ENCODE data around the gene MAP4.
"Not testable (repeated sequence)": the region's sequence is repeated elsewhere in the genome, so short reads cannot be mapped to it uniquely, and the experiment has no call there.

Gene MAP4

DNA sequence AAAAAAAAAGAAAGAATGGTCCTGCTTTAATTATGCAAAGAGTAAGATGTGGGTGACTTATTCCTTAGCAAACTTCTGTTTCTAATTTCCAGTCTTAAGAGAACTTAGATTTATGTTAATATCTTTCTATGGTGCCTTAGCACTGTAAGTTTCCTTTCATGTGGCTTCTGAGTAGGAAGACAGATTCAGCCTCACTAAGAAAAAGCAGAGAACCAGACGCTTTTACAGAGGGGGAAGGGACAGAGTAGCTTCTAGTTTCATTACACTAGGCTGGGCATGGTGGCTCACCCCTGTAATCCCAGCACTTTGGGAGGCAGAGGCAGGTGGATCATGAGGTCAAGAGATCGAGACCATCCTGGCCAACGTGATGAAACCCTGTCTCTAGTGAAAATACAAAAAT is 118.3 kb downstream of the MAP4 start:
- DNase-seq (ENCODE audit: low spot score), result no peak

DNA sequence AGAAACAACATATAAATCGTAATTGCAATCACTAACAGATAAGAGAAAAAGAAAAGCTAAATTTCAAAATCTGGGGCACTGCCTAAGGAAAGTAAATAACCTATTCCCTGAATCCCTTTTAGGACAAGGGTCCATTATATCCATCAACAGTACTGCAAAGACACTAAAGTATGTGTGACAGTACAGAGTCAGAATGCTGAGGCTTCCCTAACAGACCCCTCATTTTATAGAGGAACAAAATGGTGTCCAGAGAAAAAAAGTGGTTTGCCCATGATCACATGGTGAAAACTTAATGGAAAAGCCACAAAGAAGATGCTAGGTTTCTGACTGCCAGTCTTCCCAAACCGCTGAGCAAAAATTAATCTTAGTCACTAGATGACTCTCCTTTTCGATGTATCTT is 119.5 kb downstream of the MAP4 start:
- DNase-seq (ENCODE audit: low spot score), result no peak

DNA sequence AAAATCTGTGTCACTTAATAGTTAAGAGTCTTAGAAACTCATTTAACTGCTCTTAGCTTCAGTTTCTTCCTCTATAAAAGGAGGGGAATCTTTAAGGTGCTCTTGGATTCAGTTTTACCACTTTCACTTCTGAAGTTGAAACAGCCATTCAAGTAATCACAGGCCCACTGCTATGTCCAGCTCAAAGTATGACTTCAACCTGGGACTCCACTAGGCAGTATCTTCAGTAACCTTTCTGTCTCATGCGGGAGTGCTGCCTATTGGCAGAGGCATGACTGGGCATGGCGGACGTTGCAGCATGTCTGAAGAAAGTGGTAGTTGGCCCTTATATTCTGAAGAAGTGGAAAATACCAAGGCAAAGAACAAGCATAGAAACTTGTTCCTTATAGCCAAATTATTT is 121.0 kb downstream of the MAP4 start:
- DNase-seq (ENCODE audit: low spot score), result no peak

DNA sequence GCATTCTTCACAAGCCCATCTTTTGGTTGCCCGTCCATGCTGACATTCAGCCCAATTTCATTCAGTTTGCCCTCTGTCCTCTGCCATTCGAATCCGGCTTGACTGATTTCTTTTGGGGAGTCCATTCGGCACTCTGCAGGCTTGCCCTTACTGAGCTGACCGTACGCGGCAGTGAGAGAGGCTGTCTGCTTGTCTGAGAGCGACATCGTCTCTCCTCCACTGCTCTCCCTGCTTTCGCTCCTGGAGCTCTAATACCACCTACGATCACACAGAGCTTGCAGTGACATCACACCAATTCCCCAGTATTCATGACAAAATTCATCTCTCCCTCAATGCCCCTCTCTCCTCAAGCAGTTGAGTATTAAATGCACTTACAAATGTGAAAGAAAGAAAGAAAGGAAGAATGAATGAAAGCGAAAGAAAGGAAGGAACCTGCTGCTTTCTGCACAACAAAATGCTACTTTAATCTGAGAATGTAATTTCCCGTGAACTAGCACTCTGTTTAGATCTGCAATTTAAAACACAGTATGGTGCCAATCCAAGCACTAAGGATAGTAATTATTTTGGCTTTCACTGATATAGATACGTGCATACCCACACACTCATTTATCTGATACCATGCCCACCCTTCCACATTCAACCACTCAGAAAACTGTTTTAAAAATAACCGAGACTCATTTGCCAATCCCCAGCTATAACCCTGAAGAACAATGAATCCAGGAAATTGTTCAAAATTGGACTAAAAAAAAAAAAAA is 123.8 kb downstream of the MAP4 start:
- no peak for DNase-seq (ENCODE audit: low spot score)

DNA sequence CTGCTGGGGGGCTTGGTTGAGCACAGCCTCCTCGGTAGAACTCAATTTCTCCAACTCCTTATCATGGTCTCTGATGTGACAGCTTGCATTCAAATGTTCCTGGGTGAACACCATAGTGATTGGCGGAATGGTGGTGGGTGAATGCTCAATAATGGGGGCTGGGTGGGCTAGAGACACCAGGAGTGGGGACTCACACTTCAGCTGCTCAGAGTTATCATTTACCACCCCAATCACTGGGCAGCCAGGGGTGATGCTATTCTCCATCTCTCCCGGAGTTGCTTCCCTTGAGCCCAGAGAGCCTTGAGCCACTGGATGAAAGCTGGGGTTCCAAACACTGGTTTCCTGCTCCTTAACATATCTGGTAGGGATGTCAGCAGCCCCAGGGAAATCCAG is 124.6 kb downstream of the MAP4 start:
- DNase-seq (ENCODE audit: low spot score), result no peak

DNA sequence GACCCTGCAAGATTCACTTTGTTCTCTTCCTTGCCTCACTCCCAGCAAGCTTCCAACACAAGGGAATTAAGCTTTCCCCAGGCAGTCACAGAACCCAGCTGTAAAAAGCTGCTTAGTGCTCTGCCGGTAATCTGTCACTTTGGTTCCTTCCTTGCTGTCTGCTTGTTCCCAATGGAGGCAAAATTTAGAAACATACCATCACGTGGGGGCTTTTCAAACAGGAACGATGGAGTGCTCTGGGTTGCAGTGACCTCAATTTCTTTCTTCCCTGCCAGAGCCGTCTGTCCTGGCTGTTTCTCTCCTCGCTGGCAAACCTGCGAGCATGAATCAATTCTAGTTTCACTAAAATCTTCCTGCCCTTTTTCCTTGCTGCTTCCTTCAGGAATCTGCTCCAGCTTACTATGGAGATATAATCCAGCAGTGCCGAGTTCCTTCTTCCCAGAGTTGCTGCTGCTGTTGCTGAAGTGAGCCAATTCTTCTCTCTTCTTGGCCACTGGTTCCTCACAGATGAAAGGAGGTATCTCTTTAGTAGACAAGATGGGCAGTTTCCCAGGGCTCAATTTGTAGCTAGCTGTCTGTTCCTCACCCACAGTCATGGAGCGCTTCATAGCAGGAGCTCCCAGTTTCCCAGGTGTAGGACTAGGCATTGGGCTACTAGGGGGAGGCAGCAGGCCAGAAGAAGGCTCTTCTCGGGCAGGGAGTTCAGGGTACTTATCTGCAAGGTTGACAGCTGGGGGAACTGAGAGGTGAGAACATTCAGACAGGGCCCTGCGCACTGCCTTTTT is 125.2 kb downstream of the MAP4 start:
- DNase-seq (ENCODE audit: low spot score), result no peak

DNA sequence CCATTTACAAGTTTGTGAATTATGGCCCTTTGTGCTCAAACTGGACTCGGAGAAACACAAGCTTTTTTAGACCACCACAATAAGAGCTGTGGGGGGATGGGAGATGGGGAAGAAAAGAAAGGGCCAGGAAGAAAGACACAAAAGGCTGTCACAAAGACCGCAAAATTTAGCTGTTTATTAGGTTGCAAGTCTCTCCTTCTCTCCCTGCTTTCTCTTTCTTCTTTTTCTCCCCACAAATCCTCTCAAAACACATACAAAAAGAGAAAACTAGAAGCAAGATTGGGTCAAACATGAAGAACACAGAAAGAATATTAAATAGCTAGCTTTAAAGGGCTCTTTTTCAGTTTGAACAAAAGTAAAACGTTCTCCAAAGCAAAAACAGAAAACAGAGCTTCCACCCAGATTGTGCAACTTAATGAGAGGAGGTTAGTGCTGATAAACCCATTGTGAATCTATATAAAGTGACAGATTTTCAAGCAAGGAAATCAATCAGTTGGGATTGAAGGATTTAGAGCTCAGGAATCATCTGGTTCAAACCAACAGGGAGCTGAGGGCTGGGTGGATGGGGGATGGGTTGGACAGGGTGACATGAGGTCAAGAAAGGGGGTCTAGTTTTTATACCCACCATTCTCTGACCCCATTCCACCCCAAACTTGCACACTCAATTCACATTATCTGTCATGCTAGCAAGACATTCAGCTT is 125.9 kb downstream of the MAP4 start:
- no peak for DNase-seq (ENCODE audit: low spot score)

DNA sequence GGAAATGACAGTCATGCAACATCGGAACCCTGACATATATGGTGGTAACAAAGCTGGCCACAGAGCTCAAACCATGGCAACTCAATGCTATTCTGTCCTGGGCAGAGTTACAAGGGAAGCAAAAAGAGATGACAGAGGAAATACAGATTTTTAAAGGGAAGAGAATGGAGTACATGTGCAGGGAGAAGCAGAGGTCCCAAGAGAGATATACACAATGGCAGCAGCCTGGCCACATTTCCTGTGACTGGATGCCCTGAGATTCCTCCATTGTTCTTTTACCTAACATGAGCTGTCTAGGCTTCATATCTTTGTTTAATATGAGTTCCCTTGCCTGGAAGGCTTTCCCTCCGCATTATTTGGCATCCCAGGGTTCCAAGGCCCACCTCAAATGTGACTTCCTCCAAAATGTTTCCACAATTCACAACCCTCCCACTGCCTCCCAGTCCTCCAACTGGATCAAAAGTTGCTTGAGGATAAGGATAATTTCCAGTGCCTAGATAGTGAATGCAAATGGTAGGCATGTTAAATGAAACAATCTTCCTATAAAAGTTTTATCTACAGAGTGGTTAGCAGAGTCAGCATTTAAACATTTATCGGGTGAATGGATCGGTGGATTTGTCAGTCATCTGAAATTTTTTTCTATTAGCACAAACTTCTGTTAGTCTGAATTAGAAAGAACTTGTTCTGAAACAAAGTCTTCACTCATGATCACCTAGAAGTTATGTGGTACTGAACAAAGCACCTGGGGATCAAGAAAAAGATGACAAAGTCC is 127.0 kb downstream of the MAP4 start:
- DNase-seq (ENCODE audit: low spot score), result no peak

DNA sequence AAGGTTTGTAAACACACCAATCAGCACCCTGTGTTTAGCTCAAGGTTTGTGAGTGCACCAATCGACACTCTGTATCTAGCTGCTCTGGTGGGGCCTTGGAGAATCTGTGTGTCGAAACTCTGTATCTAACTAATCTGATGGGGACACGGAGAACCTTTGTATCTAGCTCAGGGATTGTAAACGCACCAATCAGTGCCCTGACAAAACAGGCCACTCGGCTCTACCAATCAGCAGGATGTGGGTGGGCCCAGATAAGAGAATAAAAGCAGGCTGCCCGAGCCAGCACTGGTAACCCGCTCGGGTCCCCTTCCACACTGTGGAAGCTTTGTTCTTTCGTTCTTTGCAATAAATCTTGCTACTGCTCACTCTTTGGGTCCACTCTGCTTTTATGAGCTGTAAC is 128.2 kb downstream of the MAP4 start:
- DNase-seq (ENCODE audit: low spot score), result not testable (repeated sequence)

DNA sequence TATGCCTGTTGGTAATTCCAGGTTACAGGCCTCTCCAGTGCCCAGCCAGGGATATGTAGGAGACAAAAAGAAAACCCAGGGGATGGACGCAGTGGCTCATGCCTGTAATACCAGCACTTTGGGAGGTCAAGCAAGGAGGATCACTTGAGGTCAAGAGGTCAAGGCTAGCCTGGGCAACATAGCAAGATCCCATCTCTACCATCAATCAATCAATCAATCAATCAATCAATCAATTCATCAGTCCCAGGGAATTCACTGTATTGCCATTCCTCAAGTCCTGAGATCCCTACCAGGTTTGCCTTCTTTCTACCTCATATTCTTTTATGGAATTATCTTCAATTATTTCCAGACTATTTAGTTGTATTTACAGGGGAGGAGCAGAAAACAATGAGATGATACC is 131.0 kb downstream of the MAP4 start:
- no peak for DNase-seq (ENCODE audit: low spot score)

DNA sequence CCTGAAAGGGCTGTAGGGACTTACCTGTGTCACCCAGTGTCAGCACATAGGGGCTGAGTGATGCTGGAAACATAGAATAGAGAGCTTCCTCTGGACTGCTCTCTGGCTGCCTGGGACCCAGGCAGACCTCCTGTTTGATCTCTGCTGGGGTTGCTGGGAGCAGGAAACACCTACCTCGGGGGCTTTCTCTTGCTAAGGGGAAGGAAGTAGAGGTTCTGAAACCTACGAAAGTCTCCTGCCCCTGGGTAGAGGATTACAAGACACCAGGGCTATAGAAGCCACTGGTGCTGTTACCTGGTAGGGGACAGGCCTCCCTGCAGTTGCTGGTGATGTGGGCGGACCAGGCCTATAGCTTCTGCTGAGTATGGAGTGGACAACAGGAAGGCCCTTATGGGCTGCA is 131.6 kb downstream of the MAP4 start:
- no peak for DNase-seq (ENCODE audit: low spot score)

DNA sequence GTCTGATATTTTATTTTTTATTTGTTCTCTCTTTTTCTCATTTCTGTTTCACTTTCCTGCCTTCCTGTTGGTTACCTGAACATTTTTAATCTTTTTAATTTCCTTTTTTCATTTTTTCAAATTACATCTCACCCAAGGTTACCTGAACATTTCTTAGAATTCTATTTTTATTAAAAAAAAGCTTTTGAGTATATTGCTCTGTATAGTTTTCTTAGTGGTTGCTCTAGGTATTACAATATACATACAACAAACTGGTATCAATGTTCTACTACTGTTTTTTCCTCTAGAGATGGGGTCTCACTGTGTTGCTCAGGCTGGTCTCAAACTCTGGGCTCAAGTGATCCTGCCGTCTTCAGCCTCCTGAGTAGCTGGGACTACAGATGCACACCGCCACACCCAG is 133.9 kb downstream of the MAP4 start:
- no peak for DNase-seq (ENCODE audit: low spot score)

DNA sequence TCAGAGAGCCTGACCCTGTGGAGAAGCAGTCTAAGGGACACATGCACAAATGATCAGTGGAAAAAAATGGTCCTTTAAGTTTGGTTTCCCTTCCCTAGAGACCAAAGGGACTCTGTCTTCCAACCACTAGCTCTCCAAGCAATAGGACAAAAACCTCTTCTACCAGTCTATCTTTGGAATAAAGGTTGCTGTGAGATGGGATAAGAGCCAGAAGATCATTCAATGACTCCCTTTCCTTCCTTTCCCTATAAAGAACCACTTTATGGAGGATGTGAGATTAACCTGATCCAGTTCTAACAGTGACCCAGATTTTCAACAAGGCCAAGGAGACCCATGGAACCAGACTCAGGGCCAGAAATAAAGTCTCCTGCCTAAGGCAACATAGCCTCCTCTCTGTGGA is 138.5 kb downstream of the MAP4 start:
- DNase-seq (ENCODE audit: low spot score), result no peak

DNA sequence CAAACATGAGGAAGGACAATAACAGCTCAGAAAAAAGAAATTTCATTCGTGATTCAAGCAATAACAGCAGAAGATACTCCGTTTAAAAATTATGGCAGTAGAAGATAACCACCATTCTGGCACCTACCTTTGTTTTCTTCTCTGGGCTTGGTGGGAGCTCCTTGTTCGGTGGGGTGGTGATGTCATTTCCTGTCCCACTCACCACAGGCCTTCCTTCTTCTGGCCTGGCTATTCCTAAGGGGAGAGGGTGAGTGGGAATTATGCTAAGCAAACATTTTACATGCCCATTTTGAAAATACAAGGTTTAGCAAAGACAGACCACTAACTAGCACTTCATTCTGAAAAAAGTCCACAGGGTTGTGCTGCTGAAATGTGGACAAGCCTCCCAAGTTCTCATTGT is 138.9 kb downstream of the MAP4 start:
- no peak for DNase-seq (ENCODE audit: low spot score)

DNA sequence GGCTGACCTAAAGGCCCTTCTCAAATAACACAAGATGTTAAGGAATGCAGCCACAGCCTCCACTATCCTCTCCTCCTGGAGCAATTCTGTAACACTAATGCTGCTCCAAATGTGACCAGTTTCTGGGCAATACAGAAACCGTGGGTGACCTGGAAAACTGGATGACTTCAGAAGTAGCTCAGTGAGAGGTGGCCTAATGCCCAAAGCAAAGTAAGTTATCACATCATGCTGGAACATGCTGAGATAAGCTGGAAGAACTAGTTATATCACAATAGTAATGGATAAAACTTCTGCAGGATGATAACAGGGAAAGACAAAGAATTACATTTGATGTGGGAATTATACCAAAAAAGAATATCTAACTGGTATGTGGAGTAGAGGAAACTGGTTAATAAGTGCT is 141.3 kb downstream of the MAP4 start:
- DNase-seq (ENCODE audit: low spot score), result no peak

DNA sequence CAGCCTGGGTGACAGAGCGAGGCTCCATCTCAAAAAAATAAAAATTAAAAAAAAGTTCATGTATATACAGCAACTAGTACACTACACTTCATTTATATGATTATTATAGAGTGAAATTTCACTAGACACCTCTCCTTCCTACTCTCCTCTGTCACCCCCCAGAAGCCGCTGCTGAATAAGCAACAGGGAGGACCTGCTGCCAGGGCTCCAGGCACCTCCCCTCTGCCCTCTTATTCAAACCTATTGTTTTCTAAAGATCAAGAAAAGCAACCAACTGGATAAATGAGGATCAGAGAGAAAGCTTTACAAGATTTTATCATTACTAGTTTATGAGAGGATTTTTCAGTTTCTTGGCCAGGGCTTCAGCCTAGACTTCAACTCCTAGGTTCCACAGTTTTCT is 141.8 kb downstream of the MAP4 start:
- DNase-seq (ENCODE audit: low spot score), result no peak

DNA sequence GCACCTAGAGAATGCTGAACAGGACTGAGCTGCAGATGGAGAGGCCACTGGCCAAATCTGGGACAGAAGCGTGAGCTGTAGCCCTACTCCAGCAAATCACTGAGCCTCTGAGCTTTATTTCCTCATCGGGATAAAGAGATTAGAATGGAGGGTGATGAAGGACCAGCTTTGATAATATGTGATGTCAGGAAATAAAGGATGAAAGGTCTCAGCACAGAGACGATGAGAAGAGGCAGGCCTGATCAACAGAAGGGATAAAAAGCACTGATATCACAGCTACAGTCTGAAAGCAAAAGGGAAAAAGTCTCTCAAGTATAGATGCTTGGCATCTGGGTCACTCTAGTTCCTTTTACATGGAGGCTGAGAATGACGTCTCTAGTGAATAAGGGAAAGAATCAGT is 143.3 kb downstream of the MAP4 start:
- no peak for DNase-seq (ENCODE audit: low spot score)

DNA sequence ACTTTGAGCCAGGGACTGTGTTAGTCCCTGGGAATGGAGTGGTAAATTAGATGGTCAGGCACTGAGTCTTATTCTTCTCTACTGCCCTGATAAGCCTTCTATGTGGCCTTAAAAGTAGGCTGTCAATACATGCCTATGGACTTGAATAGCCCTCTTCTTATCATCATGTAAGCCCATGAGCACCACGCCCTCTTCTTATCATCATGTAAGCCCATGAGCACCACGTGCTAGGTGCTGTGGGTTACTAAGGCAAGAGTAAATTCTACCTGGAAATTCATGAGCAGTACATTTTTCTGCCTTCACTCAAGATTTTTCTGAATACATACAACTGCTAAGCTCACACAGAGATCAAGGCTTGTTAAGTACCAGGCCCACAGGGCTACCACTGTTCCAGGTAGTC is 144.8 kb downstream of the MAP4 start:
- DNase-seq (ENCODE audit: low spot score), result no peak

DNA sequence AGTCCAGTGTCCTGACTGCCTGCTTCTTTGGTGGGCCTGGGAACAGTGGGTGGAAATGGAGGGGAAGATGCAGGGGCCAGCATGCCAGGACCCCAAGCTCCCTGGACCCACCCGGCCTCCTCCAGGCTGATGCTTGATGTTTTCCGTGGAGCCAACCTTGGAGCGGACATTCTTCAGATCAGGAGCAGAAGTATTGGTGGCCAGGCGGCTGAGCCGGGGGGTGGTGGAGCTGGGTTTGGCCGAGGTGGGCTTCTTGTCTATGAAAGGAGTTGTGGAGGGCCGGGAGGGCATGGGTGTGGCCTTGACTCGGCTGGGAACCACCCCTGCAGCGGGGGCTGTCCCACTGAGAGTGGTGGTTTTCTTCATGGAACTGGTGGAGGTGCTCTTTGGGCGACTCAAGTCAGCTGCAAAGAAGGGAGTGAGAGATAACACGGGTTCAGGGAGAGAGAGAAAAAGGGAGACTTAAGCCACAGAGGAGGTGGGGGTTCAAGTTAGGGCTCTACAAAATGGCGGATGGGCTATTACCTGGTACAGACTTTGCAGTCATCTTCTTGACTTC is 145.4 kb downstream of the MAP4 start:
- DNase-seq (ENCODE audit: low spot score), result no peak

DNA sequence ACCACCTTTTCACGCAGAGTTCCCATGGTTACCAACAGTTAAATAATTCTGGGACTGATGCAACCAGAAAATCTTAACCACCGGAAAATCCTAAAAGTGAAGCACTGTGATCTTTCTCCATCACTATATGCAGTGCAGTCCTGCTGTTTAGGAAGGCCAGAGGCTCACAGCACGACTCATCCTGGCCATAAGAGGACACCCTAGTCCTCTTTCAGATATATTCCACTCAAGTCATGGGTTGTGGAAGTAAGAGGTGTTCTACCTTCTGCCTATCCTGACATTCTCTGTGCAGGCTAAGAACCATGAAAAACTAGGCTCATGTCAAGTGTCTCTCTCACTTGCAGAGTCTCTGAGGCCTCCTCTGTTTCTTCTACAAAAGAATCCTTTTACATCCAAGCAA is 146.1 kb downstream of the MAP4 start:
- DNase-seq (ENCODE audit: low spot score), result no peak

DNA sequence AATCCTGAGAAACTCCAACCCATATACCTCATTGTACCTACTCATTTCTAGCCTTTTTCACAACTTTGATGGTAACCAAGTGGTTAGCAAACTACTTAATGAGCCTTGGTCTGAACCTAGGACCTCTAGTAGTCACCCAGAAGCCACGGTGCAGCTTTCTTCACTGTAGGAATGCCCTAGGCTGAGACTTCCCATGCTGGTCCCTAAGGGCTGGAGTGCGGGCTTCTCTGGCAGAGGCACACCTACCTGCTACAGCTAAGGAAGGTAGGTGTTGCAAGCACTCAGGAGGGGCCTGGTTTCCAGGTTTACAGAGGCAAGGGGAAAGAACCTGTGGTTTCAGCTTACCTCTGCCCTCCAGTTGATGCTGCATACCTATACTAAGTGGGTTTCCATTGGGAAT is 147.9 kb downstream of the MAP4 start:
- no peak for DNase-seq (ENCODE audit: low spot score)

DNA sequence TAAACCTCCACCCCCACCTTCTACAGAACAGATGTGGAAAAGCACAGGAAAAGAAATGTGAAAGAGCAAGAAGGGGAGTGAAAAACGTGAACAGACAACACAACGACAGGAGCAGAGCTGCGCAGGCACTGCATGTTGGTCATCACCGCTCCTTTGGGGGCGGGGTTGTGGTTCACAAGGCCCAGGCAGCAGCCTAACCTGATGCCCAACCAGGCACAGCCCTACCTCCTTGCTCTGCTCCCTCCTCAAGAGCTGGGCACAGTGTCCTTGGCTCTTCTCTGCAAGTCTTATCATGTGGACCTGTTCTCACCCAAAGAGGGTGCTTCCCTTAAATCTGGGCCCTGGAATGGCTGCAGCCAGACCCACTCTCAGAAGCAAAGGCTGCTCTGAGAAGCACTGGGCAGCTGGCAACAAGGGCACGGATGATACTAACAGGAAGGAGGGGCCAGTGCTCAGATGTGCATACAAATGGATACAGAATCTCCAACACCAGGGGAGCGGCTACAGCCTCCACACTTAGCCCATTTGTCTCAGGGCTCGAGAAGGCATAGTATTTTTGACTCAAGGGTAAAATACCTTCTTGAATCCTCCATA is 148.7 kb downstream of the MAP4 start:
- no peak for DNase-seq (ENCODE audit: low spot score)
